ENCODE measurements around the gene RGR.

- TF ChIP-seq CTCF (IDR thresholded peaks at IDR 0.05; ENCODE audit: low read length): no peak
- no peak for TF ChIP-seq EZH2 (IDR thresholded peaks at IDR 0.05; ENCODE audit: borderline replicate concordance, low read length)
Measured at GRCh38 chr10:84227810-84228209, 17.0 kb upstream of the RGR start.
